Fibroblast of lung (primary cell): Measurements from ENCODE around the gene CD248. TPM values are rescaled to one million over a fixed set of nuclear protein-coding genes. Genes with fewer than 3 reads are reported as not detected.

Experiments
- DNase-seq, 2 donors: peaks; one replicate each; pipeline versions ENCODE4 v3.0.0 to v3.0.0-alpha.2; 2010; ENCODE audit warnings: low read depth in 2 of 2
- H2AFZ ChIP-seq: 2 replicates; pipeline ENCODE4 v1.5.1; 2012; ENCODE audit warnings: low read length, control low read depth, inconsistent platforms
- H3K27ac ChIP-seq: 2 replicates; pipeline ENCODE4 v1.5.1; 2011; ENCODE audit warnings: low read length, control low read depth; ENCODE audit not compliant: insufficient read depth
- H3K27me3 ChIP-seq: 2 replicates; pipeline ENCODE4 v1.5.1; 2011; ENCODE audit warnings: mild to moderate bottlenecking, low read length; ENCODE audit not compliant: control insufficient read depth, insufficient read depth
- H3K36me3 ChIP-seq: 2 replicates; pipeline ENCODE4 v1.5.1; 2011; ENCODE audit warnings: low read length; ENCODE audit not compliant: control insufficient read depth, insufficient read depth
- H3K4me1 ChIP-seq: 2 replicates; pipeline ENCODE4 v1.5.1; 2011; ENCODE audit warnings: low read length; ENCODE audit not compliant: control insufficient read depth, insufficient read depth; ENCODE audit errors: extremely low read depth
- H3K4me2 ChIP-seq: 2 replicates; pipeline ENCODE4 v1.5.1; 2011; ENCODE audit warnings: low read length, control low read depth; ENCODE audit not compliant: insufficient read depth; ENCODE audit errors: extremely low read depth
- H3K4me3 ChIP-seq, 4 experiments: fragments of 200-600 bp in 1 of 4; sonication (generic) in 1 of 4; replicated peaks in 1 of 4; 2 replicates each; pipeline ENCODE4 v1.5.1; 2011 to 2016; ENCODE audit warnings: low read length in 4 of 4, low read depth in 3 of 4, mild to moderate bottlenecking in 3 of 4, control low read depth in 2 of 4, inconsistent platforms in 1 of 4, mixed read lengths in 1 of 4; ENCODE audit not compliant: insufficient read depth in 1 of 4; ENCODE audit errors: control extremely low read depth in 1 of 4
- H3K79me2 ChIP-seq: 2 replicates; pipeline ENCODE4 v1.5.1; 2012; ENCODE audit warnings: mild to moderate bottlenecking, low read length, inconsistent platforms; ENCODE audit not compliant: control insufficient read depth, insufficient read depth
- H3K9ac ChIP-seq: 2 replicates; pipeline ENCODE4 v1.5.1; 2011; ENCODE audit warnings: mild to moderate bottlenecking, low read length, control low read depth; ENCODE audit not compliant: insufficient read depth
- H3K9me3 ChIP-seq: 2 replicates; pipeline ENCODE4 v1.5.1; 2012; ENCODE audit warnings: low read depth, low read length; ENCODE audit not compliant: control insufficient read depth, insufficient read depth
- H4K20me1 ChIP-seq: 2 replicates; pipeline ENCODE4 v1.5.1; 2011; ENCODE audit warnings: low read length; ENCODE audit not compliant: control insufficient read depth, insufficient read depth; ENCODE audit errors: extremely low read depth
- EZH2 ChIP-seq: IDR thresholded peaks from 2 replicates; pipeline ENCODE4 v1.5.1; 2012; ENCODE audit warnings: low read length, control low read depth, mild to moderate bottlenecking; ENCODE audit errors: missing control alignments
- polyA plus RNA-seq, 2 donors: library from polyadenylated mRNA; depleted of rRNA in 1 of 2; stranded (reverse) in 1 of 2; unstranded in 1 of 2; fragments of >200 nt; gene quantifications; 2 replicates each; pipeline ENCODE4 v1.2.1, GENCODE V29; 2011 to 2012; ENCODE audit warnings: missing spikeins in 1 of 2
- total RNA-seq: library from RNA; depleted of rRNA; stranded (reverse); fragments of >200 nt; gene quantifications from 2 replicates; pipeline ENCODE4 v1.2.1, GENCODE V29; 2014
- TF ChIP-seq, protein P1 (sequence below), 2 donors: IDR thresholded peaks in 1 of 2; conservative IDR thresholded peaks in 1 of 2; 1 replicate in 1 of 2; 2 replicates in 1 of 2; pipeline ENCODE4 v1.5.1; 2011 to 2012; ENCODE audit warnings: low read length in 2 of 2, control low read depth in 1 of 2, inconsistent platforms in 1 of 2, low read depth in 1 of 2, mild to moderate bottlenecking in 1 of 2

The CD248 gene
- total and polyA plus RNA-seq, 2 donors (not counting 1 experiment from before 2014, with no cell fraction given): 95.6 to 132 TPM

DNA sequence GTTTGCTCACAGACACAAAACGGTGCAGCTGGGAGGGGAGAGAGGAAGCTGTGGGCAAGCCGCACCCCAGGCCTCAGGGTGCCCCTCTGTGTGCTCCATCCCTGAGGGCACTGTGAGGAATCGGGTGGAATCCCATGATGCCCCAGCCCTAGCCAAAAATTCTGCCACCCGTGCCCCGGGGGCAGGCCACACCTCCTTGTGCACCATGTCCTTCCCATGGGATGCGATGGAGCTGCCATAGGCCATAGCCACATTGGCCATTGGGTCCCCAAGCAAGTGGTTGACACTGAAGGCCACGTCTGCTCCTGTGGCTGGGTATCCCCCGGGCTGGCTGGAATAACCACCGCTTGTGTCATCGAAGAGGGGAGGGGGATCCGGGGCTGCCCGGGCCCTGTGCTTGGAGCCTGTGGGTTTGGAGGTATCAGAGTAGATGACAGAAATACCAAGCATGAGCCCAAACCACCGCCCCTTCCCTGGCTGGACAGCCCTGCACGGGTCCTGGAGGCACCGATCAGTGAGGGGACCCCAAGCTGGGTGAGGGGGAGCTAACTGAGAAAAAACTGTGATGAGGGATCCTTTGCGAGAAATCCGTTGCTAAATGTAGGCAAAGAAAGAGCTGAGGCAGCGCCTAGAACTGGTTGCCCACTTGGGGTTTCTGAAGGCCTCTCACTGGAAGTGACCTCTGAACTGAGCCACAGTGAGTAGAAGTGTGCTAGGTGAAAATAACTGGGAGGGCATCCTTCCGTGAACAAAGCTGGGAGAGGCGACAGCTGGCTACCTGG lies 28.8 kb downstream of the CD248 start:
- Histone ChIP-seq H3K27ac (peak overlapping the region; percentile 95), H3K9me3 (no peaks in the 10 kb centered on the region), H4K20me1 (no peaks in the 10 kb centered on the region), H3K4me2 (peak overlapping the region; percentile 91), H3K36me3 (peaks cover 13% of the 10 kb centered on the region), H3K27me3 (peaks cover 20% of the 10 kb centered on the region), H3K9ac (peak overlapping the region; percentile 98), H3K4me1 (peaks cover 8% of the 10 kb centered on the region), H3K79me2 (peaks cover 25% of the 10 kb centered on the region), H2AFZ (no peak overlapping the region), H3K4me3 (peak overlapping the region; percentile 76 to 97 (median 94))
- TF ChIP-seq, protein P1, sequence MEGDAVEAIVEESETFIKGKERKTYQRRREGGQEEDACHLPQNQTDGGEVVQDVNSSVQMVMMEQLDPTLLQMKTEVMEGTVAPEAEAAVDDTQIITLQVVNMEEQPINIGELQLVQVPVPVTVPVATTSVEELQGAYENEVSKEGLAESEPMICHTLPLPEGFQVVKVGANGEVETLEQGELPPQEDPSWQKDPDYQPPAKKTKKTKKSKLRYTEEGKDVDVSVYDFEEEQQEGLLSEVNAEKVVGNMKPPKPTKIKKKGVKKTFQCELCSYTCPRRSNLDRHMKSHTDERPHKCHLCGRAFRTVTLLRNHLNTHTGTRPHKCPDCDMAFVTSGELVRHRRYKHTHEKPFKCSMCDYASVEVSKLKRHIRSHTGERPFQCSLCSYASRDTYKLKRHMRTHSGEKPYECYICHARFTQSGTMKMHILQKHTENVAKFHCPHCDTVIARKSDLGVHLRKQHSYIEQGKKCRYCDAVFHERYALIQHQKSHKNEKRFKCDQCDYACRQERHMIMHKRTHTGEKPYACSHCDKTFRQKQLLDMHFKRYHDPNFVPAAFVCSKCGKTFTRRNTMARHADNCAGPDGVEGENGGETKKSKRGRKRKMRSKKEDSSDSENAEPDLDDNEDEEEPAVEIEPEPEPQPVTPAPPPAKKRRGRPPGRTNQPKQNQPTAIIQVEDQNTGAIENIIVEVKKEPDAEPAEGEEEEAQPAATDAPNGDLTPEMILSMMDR (conservative IDR thresholded peaks at IDR 0.05 in 1 of 2, IDR thresholded peaks at IDR 0.05 in 1 of 2; ENCODE audit: low read depth in 1 of 2, low read length in 2 of 2): no peak
- no peak for TF ChIP-seq EZH2
- DNase-seq: no peak

DNA sequence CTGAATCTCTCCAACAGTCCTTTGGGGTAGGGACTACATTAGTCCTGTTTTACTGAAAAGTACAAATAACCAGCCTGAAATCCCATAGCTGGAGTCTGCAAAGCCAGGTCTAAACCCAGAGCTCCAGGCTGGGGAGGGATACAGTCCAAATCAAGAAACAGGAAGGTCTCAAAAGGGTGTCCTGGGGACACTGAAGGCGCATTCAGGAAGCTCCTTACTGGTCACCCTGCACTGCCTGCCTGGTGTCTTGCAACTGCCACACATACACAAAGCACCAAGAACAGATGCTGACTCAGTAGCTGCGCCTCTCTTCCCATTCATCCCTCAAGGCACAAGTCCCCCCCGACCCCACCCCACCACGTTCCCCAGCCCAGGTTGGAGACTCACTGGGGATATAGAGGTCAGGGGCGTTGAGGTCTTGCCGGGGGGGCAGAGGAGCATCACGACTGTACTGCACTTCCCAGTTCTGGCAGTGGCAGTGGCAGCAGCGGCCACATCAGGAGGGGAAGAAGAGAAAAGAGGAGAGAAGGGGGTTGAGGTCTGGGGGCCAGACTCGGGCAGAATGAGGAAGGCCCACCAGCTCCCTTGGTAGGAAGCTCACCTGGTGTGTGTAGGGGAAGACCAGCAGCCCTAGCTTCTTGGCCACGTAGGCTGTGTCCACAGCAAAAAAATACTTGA lies 29.5 kb downstream of the CD248 start:
- no peak overlapping the region for H3K9ac ChIP-seq
- peak overlapping the region; percentile 95 for H3K27ac ChIP-seq
- peak overlapping the region in 2 of 4 experiments; percentile 76 to 97 for H3K4me3 ChIP-seq

DNA sequence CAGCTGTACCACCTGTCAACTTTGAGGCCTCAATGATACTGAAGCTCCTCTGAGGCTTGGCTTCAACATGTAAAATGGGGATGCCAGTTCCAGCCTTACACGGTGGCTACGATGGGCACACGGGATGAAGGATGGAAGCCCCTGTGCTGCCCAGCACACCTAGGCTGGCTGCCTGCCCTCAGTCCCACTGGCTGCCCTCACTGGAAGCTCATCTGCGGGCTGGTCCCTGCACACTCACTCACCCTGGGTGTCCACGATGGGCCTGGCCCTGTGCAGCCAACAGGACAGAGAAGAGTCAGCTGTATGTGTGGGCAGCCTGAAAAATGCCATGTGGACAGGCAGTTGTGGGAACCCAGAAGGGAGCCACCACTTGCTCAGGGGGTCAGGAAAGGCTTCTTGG lies 30.1 kb downstream of the CD248 start:
- Histone ChIP-seq H3K9ac (no peak overlapping the region), H3K27me3 (peaks cover 9% of the 10 kb centered on the region), H4K20me1 (no peaks in the 10 kb centered on the region), H3K79me2 (peaks cover 25% of the 10 kb centered on the region), H2AFZ (no peak overlapping the region), H3K27ac (no peak overlapping the region), H3K4me1 (peaks cover 10% of the 10 kb centered on the region), H3K4me2 (no peak overlapping the region), H3K9me3 (no peaks in the 10 kb centered on the region), H3K36me3 (peaks cover 13% of the 10 kb centered on the region), H3K4me3 (no peak overlapping the region)
- TF ChIP-seq, protein P1 (conservative IDR thresholded peaks at IDR 0.05 in 1 of 2, IDR thresholded peaks at IDR 0.05 in 1 of 2; ENCODE audit: low read depth in 1 of 2, low read length in 2 of 2): no peak
- TF ChIP-seq EZH2: no peak
- DNase-seq: no peak

More for the DNA sequence above, 29.5 kb downstream of the CD248 start:
- H3K36me3 ChIP-seq: peaks cover 13% of the 10 kb centered on the region
- no peak overlapping the region for H2AFZ ChIP-seq
- H4K20me1 ChIP-seq: no peaks in the 10 kb centered on the region
- H3K4me2 ChIP-seq: peak overlapping the region; percentile 91
- DNase-seq: no peak
- H3K9me3 ChIP-seq: no peaks in the 10 kb centered on the region
- peaks cover 8% of the 10 kb centered on the region for H3K4me1 ChIP-seq
- peaks cover 13% of the 10 kb centered on the region for H3K27me3 ChIP-seq
- no peak for TF ChIP-seq EZH2
- TF ChIP-seq, protein P1 (conservative IDR thresholded peaks at IDR 0.05 in 1 of 2, IDR thresholded peaks at IDR 0.05 in 1 of 2; ENCODE audit: low read depth in 1 of 2, low read length in 2 of 2): no peak
- H3K79me2 ChIP-seq: peaks cover 25% of the 10 kb centered on the region
